Stimulated activated CD4-positive, alpha-beta T cell treated with anti-CD3 and anti-CD28 coated beads, Interleukin-4, amount 100 ng/mL, for 48 hours (primary cell): ENCODE measurements around the gene AIFM2.
"Not testable (repeated sequence)": the region's sequence is repeated elsewhere in the genome, so short reads cannot be mapped to it uniquely, and the experiment has no call there.

ENCODE experiments used
- DNase-seq, 2 donors: peaks; one replicate each; pipeline ENCODE4 v3.0.0-alpha.2; 2020; ENCODE audit warnings: low read depth in 2 of 2

AIFM2 gene

GRCh38 chr10:70123166-70123565 is 9.5 kb downstream of the AIFM2 start:
- not testable (repeated sequence) for DNase-seq

DNA sequence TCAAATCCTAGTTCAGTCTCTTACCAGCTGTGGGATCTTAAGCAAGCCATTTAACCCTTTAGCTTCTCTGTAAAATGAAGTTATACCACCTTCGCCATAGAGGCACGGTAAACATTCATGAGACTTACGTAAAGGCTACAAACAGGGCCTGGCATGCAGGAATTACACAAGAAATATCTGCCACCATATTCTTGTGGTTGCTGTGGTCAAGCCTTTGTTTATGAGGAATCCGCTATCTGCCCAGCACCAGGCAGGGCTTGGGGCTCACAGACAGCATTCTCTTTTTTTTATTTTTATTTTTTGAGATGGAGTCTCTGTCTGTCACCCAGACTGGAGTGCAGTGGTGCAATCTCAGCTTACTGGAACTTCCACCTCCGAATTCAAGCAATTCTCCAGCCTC is 9.9 kb downstream of the AIFM2 start:
- no peak for DNase-seq

DNA sequence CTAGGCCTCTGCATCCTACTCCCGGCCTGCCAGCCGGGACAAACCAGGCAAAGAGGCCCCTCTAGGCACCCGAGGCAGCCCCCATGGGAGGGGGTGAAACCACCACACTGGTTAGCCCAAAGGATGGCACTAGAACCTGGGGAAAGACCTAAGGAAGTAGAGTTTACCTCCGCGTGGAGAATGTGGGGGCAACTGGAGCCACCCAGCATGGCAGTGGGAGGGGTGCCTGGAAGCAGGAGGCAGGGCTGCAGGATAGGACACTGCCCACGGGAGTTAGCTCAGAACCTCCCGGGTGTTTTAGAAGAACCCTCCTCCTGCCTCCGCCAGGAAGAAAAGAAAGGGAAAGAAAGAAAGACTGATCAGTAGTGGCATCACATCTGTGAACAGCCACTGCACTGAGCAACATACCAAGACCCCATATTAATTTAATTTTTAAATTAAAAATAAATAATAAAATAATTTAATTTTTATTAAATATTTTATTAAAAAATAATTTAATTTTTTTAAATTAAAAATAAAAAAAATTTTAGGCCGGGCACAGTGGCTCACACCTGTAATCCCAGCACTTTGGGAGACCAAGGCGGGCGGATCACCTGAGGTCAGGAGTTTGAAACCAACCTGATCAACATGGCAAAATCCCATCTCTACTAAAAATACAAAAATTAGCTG is 11.2 kb downstream of the AIFM2 start:
- no peak for DNase-seq

DNA sequence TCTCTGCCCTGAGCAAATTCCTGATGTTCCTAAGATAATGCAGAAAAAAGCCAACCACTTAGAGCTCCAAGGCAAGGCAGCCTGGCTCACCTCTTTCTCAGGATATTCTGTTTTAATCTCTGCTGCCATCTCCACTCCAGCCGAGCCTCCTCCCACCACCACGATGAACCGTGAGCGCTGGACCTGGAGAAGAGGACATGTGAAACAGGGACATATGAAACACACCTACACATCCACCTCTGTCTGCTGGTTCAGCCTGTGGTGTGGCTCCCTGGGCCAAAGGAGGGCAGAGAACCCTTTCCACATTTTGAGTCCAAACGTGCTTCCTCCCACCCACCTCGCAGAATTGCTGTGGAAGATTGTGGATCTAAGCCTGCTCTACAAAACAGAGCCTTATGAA is 12.2 kb downstream of the AIFM2 start:
- no peak for DNase-seq

GRCh38 chr10:70119623-70120022 is 13.0 kb downstream of the AIFM2 start:
- DNase-seq: no peak

GRCh38 chr10:70119197-70119596 is 13.4 kb downstream of the AIFM2 start:
- DNase-seq: no peak

DNA sequence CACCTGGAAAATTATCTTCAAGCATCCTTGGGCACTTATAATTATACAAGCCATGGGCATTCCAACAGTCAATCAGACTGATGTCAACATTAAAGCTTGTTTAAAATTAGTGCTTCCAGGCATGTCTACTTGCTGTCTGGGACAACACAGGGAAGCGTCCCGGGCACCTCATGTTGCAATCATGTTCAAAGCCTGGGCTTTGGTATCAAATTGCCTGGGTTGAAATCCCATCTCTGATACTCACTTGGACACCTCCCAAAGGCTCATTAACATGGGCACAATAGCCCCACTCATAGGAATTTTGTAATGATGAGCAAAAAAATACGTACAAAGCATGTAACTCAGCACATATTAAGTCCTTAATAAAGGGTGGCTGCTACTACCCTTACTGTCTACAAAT is 14.4 kb downstream of the AIFM2 start:
- no peak for DNase-seq

DNA sequence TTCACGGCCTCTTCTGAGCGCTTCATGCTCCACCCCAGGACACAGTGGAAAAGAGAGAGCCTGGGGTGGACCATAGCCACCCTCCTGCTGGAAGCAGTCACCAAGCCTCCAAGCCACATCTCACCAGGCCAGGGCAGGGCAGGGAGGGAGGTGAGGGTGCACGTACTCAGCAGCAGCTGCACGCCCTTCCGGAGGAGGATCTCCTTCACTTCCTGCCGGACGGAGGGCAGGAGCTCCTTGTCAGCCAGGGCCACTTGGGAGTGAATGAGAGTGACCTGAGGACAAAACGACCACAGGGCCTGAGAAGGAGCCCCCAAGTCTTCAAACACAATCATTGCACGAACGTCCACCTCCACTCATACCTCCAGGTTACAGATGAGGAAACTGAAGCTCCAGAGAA is 15.0 kb downstream of the AIFM2 start:
- DNase-seq: no peak

- DNase-seq: peak; percentile 36 to 48
Measured at GRCh38 chr10:70115948-70116682, 16.5 kb downstream of the AIFM2 start.

DNA sequence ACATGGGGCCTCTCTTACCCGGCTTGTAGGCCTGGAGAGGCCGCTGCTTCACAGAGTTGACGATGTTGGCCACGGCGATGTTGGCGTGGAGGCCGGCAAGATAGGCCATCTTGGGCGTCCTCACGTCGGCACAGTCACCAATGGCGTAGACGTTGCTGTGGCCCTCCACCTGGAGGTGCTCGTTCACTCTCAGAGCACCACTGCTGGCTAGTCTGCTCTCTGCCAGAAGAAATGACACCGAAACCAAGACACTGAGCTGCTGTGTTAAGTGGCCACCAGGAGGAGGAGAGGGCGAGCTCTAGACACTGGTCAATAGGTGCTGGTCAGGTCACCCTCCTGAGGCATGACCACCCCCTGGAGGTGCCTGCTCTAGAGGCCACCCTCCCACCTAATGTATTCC is 17.7 kb downstream of the AIFM2 start:
- no peak for DNase-seq

GRCh38 chr10:70112071-70112470 is 20.6 kb downstream of the AIFM2 start:
- no peak for DNase-seq

DNA sequence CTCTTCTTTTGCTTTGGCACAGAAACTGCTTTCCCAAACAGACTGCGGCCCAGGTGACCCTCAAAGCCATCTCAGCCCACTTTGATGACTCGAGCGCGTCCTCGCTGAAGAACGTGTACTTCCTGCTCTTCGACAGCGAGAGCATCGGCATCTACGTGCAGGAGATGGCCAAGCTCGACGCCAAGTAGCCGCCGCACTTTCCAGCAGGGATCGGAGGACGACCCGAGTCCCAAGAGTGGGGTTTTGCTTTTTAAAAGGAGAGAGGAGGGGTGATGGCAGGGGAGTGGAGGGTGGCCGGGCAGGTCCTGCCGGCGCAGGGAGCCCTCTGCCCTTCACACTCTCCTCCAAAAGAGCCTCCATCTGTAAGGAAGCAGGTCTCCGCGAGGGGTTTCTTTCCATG is 21.1 kb downstream of the AIFM2 start:
- DNase-seq: no peak

GRCh38 chr10:70109064-70109729 is 23.4 kb downstream of the AIFM2 start:
- no peak for DNase-seq

GRCh38 chr10:70106958-70107791 is 25.4 kb downstream of the AIFM2 start:
- peak in 1 of 2 donors; percentile 15 for DNase-seq

DNA sequence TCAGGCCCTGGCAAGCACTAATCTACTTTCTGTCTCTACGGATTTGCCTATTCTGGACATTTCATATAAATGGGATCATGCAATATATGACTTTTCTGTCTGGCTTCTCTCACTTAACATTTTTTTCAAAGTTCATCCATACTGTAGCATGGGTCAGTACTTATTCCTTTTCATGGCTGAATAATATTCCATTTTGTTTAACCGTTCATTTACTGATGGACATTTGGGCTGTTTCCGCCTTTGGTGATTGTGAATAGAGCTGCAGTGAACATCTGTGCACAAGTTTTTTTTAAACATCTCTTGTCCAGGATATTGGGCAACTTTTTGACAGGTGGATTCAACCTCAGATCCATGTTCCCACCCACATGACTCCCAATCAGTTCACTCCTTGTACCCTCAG is 31.0 kb downstream of the AIFM2 start:
- no peak for DNase-seq

GRCh38 chr10:70101068-70101562 is 31.5 kb downstream of the AIFM2 start:
- DNase-seq: not testable (repeated sequence)

DNA sequence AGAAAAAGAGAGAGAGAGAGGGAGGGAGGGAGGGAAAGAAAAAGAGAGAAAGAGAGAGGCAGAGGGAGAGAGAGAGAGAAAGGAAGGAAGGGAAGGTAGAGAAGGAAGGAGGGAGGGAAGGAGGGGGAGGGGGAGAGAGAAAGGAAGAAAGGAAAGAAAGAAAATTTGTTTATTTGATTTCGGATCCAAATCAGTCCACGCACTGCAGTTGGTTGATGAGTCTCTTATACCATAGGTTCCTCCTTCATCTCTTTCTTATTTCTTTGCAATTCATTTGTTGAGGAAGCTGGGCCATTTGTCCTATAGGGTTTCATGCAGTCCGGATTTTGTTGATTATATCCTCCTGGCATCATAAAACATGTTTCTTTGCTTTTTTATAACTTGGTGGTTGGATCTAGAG is 34.4 kb downstream of the AIFM2 start:
- DNase-seq: no peak

GRCh38 chr10:70097459-70097858 is 35.2 kb downstream of the AIFM2 start:
- no peak for DNase-seq

GRCh38 chr10:70096705-70097420 is 35.8 kb downstream of the AIFM2 start:
- DNase-seq: no peak

GRCh38 chr10:70096016-70096704 is 36.5 kb downstream of the AIFM2 start:
- no peak for DNase-seq

DNA sequence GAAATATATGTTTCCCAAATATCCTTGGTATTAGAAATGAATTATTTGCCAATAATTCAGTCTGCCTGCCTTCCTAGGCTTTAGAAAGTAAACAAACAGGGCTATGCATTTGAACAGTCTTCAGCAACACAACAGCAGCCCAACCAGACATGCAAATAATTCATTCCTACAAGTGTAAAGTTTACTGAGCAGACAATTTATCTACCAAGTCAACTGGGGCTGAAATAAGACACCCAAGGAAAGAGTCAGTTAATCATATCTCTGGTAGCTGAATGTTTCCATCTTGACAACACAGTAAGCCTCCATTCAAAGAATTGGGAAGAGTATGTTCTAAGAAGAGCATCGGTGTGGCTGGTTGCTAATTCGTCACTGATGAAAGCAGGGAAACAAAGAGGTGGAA is 38.4 kb downstream of the AIFM2 start:
- DNase-seq: no peak
